ENCODE data around the gene PLXNA4.

DNA sequence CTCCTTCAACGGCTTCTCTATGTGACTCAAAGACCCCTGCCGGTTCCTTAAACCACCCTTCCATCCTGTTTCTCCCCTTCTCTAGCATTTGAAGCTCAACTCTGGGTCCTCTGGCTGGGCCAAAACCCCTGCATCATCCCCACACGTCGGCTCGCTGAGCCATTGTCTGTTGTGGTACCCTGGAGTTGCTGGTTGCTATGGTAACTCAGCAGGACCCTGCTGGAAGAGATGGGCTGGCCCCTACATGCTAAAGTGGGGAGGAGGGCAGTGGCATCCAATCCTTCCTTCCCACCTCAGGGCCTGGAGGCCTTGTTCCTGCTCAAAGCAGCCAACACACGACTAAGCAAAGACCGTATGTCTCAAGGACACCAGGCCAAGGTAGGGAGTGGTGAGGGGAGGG lies 452.5 kb downstream of the PLXNA4 start:
- TF ChIP-seq, protein P1, sequence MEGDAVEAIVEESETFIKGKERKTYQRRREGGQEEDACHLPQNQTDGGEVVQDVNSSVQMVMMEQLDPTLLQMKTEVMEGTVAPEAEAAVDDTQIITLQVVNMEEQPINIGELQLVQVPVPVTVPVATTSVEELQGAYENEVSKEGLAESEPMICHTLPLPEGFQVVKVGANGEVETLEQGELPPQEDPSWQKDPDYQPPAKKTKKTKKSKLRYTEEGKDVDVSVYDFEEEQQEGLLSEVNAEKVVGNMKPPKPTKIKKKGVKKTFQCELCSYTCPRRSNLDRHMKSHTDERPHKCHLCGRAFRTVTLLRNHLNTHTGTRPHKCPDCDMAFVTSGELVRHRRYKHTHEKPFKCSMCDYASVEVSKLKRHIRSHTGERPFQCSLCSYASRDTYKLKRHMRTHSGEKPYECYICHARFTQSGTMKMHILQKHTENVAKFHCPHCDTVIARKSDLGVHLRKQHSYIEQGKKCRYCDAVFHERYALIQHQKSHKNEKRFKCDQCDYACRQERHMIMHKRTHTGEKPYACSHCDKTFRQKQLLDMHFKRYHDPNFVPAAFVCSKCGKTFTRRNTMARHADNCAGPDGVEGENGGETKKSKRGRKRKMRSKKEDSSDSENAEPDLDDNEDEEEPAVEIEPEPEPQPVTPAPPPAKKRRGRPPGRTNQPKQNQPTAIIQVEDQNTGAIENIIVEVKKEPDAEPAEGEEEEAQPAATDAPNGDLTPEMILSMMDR (IDR thresholded peaks at IDR 0.05; ENCODE audit: low read depth, low read length, missing input control), result no peak
- TF ChIP-seq, protein P2, sequence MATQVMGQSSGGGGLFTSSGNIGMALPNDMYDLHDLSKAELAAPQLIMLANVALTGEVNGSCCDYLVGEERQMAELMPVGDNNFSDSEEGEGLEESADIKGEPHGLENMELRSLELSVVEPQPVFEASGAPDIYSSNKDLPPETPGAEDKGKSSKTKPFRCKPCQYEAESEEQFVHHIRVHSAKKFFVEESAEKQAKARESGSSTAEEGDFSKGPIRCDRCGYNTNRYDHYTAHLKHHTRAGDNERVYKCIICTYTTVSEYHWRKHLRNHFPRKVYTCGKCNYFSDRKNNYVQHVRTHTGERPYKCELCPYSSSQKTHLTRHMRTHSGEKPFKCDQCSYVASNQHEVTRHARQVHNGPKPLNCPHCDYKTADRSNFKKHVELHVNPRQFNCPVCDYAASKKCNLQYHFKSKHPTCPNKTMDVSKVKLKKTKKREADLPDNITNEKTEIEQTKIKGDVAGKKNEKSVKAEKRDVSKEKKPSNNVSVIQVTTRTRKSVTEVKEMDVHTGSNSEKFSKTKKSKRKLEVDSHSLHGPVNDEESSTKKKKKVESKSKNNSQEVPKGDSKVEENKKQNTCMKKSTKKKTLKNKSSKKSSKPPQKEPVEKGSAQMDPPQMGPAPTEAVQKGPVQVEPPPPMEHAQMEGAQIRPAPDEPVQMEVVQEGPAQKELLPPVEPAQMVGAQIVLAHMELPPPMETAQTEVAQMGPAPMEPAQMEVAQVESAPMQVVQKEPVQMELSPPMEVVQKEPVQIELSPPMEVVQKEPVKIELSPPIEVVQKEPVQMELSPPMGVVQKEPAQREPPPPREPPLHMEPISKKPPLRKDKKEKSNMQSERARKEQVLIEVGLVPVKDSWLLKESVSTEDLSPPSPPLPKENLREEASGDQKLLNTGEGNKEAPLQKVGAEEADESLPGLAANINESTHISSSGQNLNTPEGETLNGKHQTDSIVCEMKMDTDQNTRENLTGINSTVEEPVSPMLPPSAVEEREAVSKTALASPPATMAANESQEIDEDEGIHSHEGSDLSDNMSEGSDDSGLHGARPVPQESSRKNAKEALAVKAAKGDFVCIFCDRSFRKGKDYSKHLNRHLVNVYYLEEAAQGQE (IDR thresholded peaks at IDR 0.05), result no peak
- TF ChIP-seq, protein P3, sequence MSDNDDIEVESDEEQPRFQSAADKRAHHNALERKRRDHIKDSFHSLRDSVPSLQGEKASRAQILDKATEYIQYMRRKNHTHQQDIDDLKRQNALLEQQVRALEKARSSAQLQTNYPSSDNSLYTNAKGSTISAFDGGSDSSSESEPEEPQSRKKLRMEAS (IDR thresholded peaks at IDR 0.05), result no peak
- TF ChIP-seq SP1 (IDR thresholded peaks at IDR 0.05) (no peak), FOXA1 (IDR thresholded peaks at IDR 0.05) (no peak), FOXA2 (IDR thresholded peaks at IDR 0.05) (no peak), RXRA (IDR thresholded peaks at IDR 0.05) (no peak), RAD21 (IDR thresholded peaks at IDR 0.05) (no peak), GABPA (IDR thresholded peaks at IDR 0.05 in 1 of 2, conservative IDR thresholded peaks at IDR 0.05 in 1 of 2) (no peak), TAF1 (conservative IDR thresholded peaks at IDR 0.05) (no peak)
- TF ChIP-seq, protein P4, sequence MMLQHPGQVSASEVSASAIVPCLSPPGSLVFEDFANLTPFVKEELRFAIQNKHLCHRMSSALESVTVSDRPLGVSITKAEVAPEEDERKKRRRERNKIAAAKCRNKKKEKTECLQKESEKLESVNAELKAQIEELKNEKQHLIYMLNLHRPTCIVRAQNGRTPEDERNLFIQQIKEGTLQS (IDR thresholded peaks at IDR 0.05), result no peak
